Measurements from ENCODE around the gene CD247.

Gene CD247

DNA sequence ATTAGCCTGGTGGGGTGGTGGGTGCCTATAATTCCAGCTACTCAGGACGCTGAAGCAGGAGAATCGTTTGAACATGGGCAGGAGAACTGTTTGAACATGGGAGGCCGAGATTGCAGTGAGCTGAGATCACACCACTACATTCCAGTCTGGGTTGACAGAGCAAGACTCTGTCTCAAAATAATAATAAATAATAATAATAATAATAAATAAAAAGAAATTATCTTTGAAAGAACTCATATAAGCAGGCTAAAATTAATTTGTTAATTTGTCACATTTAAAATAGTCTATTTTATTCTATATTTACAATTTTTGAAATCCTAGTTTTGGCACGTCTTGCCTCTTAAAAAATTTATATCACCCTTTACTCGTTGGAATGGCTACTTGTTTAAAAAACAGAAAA is 27.6 kb downstream of the CD247 start:
- H3K4me3 ChIP-seq (replicated peaks; ENCODE audit: low read depth, low read length) = no peak overlapping the region
- TF ChIP-seq, protein P1, sequence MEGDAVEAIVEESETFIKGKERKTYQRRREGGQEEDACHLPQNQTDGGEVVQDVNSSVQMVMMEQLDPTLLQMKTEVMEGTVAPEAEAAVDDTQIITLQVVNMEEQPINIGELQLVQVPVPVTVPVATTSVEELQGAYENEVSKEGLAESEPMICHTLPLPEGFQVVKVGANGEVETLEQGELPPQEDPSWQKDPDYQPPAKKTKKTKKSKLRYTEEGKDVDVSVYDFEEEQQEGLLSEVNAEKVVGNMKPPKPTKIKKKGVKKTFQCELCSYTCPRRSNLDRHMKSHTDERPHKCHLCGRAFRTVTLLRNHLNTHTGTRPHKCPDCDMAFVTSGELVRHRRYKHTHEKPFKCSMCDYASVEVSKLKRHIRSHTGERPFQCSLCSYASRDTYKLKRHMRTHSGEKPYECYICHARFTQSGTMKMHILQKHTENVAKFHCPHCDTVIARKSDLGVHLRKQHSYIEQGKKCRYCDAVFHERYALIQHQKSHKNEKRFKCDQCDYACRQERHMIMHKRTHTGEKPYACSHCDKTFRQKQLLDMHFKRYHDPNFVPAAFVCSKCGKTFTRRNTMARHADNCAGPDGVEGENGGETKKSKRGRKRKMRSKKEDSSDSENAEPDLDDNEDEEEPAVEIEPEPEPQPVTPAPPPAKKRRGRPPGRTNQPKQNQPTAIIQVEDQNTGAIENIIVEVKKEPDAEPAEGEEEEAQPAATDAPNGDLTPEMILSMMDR (IDR thresholded peaks at IDR 0.05; ENCODE audit: low read depth, low read length, missing control alignments) = no peak
- no peak for DNase-seq (ENCODE audit: extremely low read depth, low read depth)

DNA sequence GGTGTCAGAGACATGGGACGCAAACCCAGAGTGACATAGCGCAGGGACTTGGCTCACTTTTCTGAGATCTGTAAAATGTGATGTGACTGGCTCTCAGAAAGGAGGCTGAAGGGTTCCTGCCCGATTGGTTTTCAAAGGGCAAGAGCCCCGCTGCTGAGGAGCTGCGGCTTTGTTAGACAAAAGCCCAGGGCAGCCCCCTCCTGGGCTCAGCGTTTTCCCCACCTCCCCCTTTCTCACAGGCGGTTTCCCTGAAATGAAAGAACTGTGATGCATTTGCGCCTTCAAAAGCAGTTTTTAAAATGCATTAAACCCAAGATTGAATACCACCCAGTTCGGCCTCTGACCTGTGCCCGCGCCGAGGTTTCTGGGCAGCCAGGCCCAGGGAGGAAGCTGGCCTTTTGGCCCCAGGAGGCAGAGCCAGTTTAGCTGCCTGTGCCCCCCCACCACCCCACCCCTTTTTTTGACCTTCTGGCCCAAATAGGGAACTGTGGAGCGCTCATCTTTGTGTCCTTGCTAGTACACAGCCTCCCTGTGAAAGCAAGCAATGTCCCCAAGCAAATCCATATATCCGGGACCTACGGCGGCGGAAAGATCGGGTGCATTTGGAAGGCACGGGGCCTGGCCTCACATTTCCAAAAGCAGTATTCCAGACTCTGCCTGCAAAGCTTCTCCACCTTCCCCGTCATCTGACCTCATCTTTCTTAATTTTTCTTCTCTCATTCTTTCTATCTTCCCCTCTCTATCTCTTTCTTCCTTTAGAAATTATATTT is 28.6 kb downstream of the CD247 start:
- no peak overlapping the region for H3K4me3 ChIP-seq (replicated peaks; ENCODE audit: low read depth, low read length)
- TF ChIP-seq, protein P1 (IDR thresholded peaks at IDR 0.05; ENCODE audit: low read depth, low read length, missing control alignments) = no peak
- DNase-seq (ENCODE audit: extremely low read depth, low read depth) = no peak

DNA sequence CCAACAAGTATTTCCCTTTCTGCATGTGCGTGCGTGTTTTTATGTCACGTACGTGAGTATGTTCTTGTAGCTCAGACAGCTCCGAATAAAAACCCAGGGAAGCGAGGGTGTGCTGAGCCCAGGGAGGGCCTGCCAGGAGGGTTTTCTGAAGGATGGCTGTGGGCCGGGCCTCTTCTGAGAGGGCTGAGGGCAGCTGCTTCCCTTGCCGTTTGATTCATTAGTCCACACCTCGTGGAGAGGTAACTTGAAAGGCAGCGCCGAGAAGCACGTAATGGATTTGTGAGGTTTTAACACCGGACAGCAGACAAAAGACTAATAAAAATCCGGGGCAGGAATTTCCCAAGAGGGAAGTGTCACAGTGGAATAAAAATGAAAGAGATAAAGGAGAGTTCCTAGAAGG is 29.5 kb downstream of the CD247 start:
- no peak overlapping the region for H3K4me3 ChIP-seq (replicated peaks; ENCODE audit: low read depth, low read length)
- no peak for DNase-seq (ENCODE audit: extremely low read depth, low read depth)
- TF ChIP-seq, protein P1 (IDR thresholded peaks at IDR 0.05; ENCODE audit: low read depth, low read length, missing control alignments) = no peak

DNA sequence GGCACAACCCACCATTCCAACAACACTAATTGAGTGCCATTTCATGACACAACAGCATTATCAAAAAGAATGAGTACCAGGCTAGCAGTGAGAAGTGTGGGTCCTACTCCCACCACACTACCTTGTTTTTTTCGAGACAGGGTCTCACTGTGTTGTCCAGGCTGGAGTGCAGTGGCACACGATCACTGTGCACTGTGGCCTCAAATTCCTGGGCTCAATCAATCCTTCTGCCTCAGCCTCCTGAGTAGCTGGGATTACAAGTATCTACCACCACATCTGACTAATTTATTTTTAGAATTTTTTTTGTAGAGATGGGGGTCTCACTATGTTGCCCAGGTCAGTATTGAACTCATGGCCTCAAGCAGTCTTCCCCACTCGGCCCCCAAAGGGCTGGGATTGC is 30.7 kb downstream of the CD247 start:
- H3K4me3 ChIP-seq (replicated peaks; ENCODE audit: low read depth, low read length) = no peak overlapping the region
- no peak for DNase-seq (ENCODE audit: extremely low read depth, low read depth)
- TF ChIP-seq, protein P1 (IDR thresholded peaks at IDR 0.05; ENCODE audit: low read depth, low read length, missing control alignments) = no peak

DNA sequence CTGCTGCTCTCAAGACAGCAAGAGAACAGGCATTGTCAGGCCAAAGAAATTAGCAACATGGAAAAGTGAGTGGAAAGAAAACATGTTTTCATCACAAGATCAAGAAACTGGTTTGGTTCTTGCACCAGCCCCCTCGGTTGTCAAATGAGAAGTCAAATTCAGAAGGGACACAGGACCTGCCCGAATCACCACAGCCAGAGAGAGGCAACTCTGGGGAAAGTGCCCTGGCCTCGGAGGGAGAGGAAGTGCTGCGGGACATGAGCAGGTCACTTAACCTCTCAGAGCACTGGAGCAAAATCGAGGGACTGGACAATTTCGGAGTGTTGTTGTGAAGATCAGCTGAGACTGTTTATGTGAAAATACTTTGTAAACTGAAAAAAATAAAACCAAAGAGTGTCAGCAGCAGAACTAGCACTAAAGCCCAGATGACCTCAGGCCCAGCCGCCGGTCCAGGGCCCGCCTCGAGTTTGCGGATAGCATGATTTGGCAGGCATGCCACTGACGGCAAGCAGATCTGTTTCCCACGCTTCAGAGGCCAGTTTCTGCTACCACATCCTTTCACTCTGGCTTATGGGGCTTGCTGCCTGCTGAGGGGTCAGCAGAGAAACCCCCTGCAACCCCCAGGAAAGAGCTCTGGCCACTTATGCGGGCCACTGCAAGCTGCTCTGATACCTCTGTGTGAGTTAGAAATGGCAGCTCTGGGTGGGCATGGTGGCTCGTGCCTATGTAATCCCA is 32.1 kb downstream of the CD247 start:
- TF ChIP-seq, protein P1 (IDR thresholded peaks at IDR 0.05; ENCODE audit: low read depth, low read length, missing control alignments) = no peak
- no peak for DNase-seq (ENCODE audit: extremely low read depth, low read depth)

DNA sequence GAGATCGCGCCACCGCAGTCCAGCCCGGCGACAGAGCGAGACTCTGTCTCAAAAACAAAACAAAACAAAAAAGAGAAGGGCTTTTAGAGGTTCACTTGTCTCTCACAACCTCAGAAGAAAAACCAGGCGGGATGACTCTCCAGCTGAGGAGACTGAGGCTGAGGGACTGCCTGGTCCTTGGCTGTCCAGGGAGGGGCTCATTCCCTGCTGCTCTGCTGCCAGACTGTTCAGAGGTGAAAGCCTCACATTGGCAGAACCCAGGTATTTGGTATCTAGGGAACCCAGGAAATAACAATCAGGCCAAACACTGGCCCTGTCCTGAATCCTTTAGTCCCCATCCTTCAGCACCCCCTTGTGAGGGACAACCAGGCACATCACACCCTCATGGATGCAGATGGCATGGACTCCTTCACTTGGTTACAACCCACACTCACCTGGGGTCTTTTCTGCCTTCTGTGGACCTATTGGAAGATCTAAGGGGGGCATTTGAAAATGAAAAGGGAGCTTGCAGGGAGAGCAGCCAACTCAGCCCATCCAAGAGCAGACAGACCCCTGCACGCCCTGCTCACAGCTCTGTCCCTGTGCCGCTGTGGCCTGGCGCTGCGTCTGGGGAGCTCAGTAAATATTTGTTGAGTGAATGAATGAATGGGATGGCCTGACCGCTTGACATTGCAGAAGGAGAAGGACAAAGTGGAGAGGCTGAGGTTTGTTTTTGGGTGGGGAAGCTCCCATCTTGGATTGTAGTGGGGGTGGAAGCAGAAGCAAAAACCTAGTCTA is 33.4 kb downstream of the CD247 start:
- DNase-seq (ENCODE audit: extremely low read depth, low read depth) = no peak
- H3K4me3 ChIP-seq (replicated peaks; ENCODE audit: low read depth, low read length) = no peak overlapping the region
- TF ChIP-seq, protein P1 (IDR thresholded peaks at IDR 0.05; ENCODE audit: low read depth, low read length, missing control alignments) = no peak

More for the DNA sequence above, 32.1 kb downstream of the CD247 start:
- no peak overlapping the region for H3K4me3 ChIP-seq (replicated peaks; ENCODE audit: low read depth, low read length)

All from HFF-Myc (cell line).